ENCODE results near the gene THOC1.

Gene THOC1

DNA sequence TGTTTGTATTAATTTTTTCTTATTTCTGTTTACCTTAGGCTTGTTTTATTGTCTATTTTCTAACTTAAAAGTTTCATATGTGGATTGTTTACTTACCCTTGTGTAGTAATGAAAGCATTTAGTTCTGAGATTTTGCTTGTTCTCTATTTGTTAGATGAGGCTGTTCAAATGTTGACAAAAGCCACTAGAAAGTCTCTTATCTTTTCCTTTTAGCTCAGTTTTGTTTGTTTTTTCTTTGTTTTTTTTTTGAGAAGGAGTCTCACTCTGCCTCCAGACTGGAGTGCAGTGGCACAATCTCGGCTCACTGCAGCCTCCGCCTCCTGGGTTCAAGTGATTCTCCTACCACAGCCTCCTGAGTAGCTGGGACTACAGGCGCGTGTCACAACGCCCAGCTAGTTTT is 78.6 kb downstream of the THOC1 start:
- H3K27ac ChIP-seq = no peak overlapping the region
- DNase-seq (ENCODE audit: low spot score) = no peak
- no peak overlapping the region for H3K4me3 ChIP-seq
- TF ChIP-seq, protein P1, sequence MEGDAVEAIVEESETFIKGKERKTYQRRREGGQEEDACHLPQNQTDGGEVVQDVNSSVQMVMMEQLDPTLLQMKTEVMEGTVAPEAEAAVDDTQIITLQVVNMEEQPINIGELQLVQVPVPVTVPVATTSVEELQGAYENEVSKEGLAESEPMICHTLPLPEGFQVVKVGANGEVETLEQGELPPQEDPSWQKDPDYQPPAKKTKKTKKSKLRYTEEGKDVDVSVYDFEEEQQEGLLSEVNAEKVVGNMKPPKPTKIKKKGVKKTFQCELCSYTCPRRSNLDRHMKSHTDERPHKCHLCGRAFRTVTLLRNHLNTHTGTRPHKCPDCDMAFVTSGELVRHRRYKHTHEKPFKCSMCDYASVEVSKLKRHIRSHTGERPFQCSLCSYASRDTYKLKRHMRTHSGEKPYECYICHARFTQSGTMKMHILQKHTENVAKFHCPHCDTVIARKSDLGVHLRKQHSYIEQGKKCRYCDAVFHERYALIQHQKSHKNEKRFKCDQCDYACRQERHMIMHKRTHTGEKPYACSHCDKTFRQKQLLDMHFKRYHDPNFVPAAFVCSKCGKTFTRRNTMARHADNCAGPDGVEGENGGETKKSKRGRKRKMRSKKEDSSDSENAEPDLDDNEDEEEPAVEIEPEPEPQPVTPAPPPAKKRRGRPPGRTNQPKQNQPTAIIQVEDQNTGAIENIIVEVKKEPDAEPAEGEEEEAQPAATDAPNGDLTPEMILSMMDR (IDR thresholded peaks at IDR 0.05) = no peak

DNA sequence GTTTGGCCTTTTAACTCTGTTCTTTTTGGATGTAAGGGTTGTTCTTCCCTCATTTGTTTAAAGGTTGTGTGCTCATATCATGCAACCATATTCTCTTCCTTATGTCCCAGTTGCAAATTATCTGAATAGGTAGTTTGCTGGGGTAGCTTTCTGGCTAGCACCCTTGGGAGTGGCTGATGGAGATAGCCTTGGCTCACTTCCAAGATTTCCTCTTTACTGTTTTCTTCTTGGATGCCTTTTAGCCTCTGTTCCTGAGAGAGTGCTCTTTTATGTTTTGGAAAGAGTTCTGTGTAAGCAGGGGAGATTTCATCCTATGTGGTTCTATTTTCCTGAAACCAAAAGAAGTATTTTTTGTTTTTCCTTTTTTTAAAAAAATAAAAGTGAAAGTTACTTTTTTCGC is 84.1 kb downstream of the THOC1 start:
- H3K27ac ChIP-seq = no peak overlapping the region
- no peak for DNase-seq (ENCODE audit: low spot score)
- TF ChIP-seq, protein P1 (IDR thresholded peaks at IDR 0.05) = no peak
- no peak overlapping the region for H3K4me3 ChIP-seq

DNA sequence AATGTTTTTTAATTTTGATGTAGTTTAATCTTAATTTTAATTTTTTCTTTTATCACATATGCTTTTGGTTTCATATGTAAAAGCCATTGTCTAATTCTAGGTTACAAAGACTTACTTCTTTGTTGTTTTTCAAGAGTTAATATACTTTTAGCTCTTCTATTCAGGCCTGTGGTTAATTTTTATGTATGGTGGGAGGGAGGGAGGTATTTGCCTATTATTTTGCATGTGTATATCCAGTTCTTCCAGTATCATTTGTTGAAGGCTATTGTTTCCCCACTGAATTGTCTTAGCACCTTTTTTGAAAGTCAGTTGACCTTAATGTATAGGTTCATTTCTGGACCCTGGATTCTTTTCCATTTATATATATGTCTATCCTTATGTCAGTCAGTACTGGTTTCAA is 86.1 kb downstream of the THOC1 start:
- no peak overlapping the region for H3K4me3 ChIP-seq
- TF ChIP-seq, protein P1 (IDR thresholded peaks at IDR 0.05) = no peak
- DNase-seq (ENCODE audit: low spot score) = no peak

DNA sequence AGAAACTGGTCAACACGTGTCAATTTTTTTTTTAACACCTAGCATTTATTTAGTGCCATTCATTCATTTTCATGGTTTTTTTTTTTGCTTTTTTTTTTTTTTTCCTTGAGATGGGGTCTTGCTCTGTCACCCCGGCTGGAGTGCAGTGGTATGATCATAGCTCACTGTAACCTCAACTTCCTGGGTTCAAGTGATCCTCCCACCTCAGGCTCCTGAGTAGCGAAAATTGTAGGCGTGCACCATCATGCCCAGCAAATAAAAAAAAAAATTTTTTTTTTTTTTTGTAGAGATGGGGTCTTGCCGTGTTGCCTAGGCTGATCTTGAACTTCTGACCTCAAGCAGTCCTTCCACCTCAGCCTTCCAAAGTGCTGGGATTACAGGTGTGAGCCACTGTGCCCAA is 88.3 kb downstream of the THOC1 start:
- Histone ChIP-seq H3K27ac (no peak overlapping the region), H3K4me3 (no peak overlapping the region)
- no peak for DNase-seq (ENCODE audit: low spot score)
- TF ChIP-seq, protein P1 (IDR thresholded peaks at IDR 0.05) = no peak

More for the DNA sequence above, 86.1 kb downstream of the THOC1 start:
- H3K27ac ChIP-seq = no peak overlapping the region

DNA sequence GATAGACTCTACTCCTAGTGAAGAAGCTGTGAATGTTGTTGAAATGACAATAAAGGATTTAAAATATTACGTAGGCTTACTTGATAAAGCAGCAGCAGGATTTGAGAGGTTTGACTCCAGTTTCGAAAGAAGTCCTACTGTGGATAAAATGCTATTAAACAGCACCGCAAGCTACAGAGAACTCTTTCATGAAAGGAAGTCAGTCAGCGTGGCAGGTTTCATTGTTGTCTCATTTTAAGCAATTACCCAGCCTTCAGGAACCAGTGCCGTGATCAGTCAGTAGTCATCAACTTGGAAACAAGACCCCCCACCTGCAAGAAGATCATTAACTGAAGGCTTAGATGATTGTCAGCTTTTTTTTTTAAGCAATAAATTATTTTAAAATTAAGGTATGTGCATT is 95.5 kb downstream of the THOC1 start:
- TF ChIP-seq, protein P1 (IDR thresholded peaks at IDR 0.05) = no peak
- no peak overlapping the region for H3K4me3 ChIP-seq
- DNase-seq (ENCODE audit: low spot score) = no peak
- no peak overlapping the region for H3K27ac ChIP-seq

Measured in coronary artery (tissue), 2 donors.